ENCODE results near the gene ST3GAL3.

The ST3GAL3 gene

DNA sequence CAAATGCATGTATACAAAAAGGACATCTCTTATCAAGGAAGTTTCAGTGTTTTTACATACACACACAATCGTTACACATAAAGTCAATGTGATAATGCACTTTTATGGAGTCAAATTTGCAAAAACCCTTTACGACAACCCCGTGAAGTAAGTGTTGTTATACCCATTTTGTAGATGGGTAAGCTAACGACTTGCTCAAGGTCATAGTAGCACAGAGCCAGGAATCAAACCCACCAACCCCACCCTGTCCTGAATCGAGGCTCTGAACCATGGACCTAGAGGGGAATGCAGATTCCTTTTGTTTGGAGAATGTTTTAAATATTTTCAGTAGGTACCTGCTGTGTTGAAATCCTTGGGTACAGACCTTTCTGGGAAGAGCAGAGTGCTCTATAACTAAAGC lies 148.9 kb downstream of the ST3GAL3 start:
- no peak for DNase-seq

DNA sequence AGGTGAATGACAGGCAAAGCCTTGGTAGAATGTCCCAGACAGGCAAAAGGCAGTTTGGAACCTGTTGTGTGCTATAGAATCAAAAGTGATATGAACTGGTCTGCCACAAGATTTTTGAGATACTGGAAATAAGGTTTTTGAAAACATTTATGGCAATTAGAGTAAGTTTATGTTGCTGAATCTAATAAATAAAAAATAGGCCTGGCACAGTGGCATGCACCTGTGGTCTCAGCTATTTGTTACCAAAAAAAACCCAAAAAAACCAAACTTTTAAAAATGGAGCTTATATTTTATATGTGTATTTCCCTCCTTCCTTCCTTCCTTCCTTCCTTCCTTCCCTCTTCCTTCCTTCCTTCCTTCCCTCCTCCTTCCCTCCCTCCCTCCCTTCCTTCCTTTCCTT lies 149.8 kb downstream of the ST3GAL3 start:
- DNase-seq, result no peak

DNA sequence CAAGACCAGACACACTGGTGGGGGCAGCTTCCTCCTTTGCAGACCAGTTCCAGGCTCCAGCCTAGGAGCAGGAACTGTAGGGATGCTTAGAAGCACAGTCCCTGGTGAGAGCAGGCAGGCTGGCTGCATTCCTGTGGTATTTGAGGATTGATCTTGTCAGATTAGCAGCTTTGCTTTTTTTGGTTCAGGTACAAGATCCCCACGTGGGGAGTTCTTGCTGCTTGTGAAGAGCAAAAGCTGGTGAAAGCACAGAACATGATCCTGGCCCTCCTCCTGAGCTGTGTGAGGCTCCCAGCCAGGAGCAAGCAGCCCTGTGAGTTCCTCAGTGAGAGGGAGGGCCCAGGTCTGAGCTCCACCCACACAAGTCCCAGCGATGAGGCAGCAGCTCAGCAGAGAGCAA lies 151.0 kb downstream of the ST3GAL3 start:
- DNase-seq, result peak; percentile 99

DNA sequence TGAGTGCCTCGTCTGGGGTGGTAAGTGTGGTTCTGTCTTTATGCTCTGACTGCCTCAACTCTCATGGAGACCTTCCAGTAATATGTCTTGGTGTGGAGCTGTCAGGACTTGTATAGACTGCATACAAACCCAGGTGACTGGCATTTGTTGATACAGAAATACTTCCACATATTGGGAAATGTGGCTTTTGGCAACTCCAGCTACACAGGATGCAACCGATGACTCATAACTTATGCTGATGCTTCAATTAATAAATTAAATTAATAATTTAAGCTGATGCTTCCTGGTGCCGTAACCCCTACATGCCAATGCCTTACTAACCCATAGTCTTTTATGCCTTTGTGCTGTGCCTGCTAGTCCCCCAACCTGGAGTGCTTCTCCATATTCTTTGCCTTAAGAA lies 154.0 kb downstream of the ST3GAL3 start:
- peak; percentile 58 for DNase-seq

DNA sequence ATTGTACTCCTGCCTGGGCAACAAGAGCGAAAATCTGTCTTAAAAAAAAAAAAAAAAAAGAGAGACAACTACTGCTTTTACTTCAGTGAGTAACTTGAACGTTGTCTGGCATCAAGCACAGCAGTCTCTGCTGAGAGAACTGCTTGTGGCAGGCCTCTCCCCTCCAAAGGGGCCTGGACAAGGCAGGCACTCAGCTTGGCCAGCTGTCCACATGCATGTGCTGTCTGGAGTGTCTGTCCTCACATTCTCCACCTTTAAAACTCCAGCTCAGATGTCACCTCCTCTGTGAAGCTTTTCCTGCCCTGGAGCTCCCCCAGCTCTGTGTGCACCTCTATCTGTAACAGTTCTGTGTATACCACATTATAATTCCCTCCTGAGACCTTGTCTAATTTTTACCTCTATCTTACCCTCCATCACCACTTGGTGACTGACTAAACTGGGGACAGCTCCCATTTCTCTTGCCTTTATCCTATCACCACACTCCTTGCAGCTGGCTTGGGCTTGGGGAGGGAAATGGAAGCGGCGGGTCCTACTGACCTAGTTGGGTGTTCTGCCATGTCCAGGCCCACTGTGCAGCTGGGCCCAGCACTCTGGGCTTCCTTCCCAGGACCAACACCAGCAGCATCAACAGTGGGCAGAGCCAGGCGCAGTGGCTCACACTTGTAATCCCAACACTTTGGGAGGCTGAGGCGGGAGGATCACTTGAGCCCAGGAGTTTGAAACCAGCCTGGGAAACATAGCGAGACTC lies 154.8 kb downstream of the ST3GAL3 start:
- no peak for DNase-seq

DNA sequence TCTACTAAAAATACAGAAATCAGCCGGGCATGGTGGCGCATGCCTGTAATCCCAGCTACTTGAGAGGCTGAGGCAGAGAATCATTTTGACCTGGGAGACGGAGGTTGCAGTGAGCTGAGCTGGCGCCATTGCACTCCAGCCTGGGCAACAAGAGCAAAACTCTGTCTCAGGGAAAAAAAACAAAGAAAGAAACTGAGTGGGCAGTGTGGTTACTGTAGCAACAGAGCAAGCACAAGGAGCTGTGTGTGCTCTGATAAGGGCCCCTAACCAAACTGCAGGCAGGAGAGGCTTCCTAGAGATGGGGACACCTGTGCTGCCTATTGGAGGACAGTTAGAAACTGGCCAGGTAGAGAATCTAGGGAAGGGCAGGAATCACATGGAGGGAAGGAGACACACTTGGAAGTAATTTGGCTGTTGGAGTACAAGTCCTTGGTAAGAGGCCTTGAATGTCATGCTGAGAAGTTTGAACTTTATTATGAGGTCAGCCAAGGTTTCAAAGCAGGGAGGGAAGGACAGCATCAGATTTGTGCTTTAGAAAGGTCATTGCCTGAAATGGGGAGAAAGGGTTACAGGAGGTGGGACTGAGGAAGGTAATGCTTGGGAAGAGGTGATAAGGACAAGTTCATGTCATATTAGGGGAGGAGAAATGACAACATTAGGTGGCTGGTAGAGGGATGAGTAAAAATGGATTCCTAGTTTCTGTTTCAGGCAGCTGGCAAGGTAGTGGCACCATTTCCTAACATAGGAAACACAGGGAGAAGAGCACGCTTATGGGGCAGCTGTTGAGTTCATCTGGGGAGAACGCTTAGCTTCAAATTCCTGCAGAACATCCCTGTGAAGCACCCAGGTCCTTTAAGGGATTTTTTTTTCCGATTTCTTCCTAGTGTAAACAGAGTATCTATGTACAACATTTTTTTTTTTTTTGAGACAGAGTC lies 157.0 kb downstream of the ST3GAL3 start:
- no peak for DNase-seq

DNA sequence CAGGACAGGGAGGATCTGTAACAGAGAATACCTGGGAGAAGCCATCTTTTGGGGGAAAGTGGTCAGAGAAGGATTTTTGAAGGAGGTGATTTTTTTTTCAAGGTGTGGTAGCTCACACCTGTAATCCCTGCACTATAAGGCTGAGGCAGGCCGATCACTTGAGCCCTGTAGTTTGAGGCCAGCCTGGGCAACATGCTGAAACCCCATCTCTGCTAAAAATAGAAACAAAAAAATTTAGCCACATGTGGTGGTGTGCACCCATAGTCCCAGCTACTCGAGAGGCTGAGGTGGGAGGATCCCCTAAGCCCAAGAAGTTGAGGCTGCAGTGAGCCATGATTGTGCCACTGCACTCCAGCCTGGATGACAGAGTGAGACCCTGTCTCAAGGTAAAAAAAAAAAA lies 158.9 kb downstream of the ST3GAL3 start:
- DNase-seq, result no peak

DNA sequence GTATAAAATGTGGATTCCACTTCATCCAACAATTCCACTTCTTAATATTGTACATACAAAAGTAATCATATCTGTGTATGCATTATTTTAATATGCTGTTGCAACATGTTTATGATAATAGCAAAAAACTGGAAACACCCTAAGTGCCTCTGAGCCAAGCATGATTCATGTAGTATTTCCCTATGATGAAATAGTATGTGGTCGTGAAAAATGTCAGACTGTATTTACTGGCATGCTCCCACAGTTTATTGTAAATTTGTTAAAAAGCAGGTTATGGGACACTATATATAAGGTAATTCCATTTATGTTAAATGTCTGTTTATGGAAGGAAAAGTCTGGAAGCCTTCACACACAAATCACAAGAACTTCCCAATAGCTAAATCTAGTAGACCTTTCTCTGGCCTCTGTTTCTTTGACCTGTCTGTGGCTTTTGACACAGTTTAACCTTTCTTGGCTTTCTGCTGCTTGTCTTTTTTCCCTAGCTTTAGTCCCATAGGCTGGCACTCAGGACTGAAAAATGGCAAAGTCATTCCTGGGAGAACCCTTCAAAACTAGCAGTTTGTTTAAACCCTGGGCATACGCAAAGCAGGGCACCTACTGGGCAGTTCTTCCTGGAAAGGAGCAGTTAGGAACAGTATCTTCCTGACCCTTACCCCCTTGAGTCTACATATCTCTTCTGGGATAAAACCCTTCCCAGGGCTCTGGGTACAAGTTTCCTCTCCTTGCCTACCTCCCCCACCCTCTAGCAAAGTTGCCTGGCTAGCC lies 160.8 kb downstream of the ST3GAL3 start:
- peak; percentile 44 for DNase-seq

DNA sequence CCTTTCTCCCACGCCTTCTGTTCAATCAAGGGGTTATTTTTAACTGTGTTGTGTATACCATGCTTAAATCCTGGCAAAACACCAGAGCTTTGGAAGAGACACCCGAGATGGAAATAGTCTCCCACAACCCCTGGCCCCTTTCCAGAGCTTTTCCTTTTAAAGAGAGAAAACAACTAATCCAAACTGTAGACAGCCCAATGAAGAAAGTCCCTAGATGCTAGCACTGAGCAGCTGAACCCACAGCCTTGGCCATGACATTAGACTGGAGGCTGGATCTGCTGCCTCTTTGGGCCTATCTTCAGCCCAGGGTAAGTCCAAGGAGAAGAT lies 161.4 kb downstream of the ST3GAL3 start:
- peak; percentile 87 for DNase-seq

DNA sequence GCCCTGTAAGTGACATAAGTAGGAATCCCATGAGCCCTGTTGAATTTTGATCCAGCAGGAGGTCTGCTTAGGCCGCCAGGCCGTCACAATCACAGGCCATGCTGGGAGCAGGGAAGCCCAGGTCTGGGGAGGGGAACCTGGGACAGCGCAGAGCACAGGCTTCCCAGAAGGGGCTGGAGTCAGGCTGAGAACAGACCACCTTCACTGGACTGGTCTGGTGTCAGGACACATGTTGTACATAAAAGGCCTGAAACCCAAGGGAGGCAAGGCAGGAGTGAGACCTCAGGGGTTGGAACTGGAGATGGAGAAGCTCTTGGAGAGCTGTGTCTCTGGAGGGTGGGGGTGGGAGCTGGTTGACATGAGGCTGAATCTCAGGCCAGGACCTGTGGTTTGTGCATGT lies 163.0 kb downstream of the ST3GAL3 start:
- DNase-seq, result no peak

DNA sequence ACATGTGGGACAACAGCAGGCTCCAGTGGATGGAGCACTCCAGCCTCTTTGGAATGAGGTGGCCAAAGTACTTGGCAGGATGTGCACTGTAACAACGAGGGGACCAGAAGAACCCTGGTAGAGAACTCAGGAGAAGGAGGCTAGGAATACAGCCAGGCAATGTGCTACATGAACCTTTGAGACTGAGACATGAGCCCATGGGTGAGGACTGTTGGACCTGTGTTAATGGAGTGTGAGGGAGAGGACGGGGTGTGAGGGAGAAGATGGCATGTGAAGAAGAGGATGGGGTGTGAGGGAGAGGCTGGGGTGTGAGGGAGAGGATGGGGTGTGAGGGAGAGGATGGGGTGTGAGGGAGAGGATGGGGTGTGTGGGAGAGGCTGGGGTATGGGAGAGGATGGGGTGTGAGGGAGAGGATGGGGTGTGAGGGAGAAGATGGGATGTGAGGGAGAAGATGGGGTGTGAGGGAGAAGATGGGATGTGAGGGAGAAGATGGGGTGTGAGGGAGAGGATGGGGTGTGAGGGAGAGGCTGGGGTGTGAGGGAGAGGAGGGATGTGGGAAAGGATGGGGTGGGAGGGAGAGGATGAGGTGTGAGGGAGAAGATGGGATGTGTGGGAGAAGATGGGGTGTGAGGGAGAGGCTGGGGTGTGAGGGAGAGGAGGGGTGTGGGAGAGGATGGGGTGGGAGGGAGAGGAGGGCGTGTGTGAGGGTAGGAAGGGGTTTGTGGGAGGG lies 164.0 kb downstream of the ST3GAL3 start:
- no peak for DNase-seq

DNA sequence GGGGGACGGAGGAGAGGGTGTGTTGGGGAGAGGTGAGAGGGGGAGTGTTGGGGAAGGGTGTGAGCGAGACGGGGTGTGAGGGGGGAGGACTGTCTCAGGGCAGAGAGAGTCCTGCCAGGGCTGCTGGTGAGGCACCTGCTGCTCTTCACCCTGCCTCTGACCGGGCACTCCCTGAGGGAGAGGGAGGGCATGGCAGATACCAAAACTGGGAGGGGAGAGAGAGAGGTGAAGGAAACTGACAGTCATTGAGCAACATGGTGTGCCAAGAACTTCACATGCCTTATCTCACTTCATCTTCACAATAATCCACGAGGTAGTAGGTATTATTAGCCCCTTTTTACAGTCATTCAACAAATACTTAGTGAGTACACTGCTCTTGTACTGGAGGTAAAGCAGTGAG lies 164.9 kb downstream of the ST3GAL3 start:
- no peak for DNase-seq

DNA sequence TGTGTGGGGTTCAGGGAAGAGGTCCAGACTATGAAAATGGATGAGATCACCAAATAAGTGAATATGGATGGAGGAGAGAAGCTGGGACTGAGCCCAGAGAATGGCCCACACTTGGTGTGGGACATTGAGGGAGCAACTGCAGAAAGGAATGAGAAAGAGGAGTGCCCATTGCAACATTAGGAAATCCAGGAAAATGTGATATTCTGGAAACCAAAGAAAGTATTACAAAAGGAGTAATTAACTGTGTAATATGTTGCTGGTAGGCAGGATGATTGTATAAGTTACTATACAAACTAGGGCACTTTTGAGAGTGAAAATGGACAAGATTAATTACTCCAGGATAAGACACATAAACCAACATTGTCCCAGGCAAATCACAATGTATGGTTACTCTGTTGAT lies 166.5 kb downstream of the ST3GAL3 start:
- no peak for DNase-seq

DNA sequence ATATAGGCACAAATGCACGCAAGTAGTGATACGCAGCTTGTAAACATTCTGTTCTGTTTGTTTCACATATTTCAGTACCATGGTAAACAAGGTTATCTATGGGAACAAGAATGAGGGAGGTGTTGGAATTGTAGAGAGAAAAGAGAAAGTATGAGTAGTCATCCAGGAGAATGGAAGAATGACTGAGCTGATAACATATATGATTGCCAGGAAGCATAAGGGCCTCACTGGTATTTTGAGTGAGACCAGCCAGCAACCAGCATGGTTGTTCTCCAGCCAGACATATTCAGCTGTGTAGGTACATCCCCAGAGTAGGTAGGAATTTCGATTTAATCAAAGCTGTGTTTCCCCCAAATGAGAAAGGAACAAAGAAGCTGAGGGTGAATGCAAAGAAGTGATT lies 167.4 kb downstream of the ST3GAL3 start:
- DNase-seq, result no peak

DNA sequence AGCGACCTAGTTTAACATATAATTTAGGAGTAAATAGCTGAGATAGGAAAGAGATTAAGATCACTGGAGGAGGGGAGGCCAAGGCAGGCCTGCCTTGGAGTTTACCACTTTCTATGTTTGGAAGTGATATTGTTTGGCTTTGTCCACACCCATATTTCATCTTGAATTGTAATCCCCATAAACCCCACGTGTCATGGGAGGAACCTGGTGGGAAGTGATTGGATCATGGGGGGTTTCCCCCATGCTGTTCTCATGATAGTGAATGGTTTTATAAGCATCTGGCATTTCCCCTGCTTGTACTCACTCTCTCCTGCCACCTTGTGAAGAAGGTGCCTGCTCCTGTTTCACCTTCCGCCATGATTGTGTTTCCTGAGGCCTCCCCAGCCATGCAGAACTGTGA lies 168.0 kb downstream of the ST3GAL3 start:
- DNase-seq, result no peak

DNA sequence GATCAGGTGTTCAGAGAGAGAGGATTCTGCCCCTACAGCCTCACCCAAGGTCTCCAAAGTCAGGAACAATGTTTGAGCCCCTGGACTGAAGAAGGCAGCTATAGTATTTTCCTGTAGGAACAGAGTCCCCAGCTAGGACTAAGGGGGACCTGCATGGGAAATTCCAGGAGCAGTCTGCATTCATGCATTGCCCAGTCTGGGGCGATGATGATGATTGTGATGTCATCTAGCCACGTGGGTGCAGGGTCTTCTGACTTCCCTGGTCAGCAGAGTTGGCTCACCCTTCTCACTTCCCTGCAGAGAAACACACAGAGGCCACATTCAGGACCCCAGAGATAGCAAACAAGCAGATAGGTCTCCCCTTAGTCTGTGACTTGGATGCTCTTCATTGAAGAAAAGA lies 169.8 kb downstream of the ST3GAL3 start:
- no peak for DNase-seq

DNA sequence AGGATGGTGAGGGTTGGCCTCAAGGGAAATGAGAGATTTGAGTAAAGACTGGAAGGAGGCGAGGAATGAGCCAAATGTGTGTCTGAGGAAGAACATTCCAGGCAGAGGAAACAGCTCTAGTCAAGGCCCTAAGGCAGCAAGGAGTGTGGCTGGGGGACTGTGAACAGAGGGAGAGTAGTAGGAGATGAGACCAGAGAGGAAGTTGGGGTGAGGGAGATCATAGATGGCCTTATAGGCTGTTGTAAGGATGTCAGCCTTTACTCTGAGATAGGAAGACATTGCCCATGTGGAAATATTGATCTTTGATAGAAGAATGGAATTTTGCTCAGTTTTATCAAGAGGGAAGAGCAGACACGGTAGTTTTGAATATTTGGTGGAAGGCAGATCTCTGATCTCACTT lies 171.1 kb downstream of the ST3GAL3 start:
- no peak for DNase-seq

DNA sequence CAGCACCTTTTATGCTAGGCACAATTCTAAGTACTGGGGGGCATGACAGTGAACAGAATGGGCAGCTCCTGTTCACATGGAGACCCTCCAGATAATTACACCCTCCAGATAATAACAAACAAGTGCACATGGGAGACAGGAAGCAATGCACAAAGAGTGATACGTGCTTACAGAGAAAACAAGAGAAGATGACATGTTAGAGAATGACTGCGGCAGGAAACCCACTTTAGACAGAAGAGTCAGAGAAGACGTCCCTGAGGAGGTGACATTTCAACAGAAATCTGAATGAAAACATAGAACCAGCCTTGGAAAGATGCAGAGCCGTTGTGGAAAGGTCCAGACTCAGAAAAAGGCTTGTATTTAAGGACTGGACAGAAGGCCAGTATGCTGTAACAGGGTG lies 171.5 kb downstream of the ST3GAL3 start:
- DNase-seq, result no peak

DNA sequence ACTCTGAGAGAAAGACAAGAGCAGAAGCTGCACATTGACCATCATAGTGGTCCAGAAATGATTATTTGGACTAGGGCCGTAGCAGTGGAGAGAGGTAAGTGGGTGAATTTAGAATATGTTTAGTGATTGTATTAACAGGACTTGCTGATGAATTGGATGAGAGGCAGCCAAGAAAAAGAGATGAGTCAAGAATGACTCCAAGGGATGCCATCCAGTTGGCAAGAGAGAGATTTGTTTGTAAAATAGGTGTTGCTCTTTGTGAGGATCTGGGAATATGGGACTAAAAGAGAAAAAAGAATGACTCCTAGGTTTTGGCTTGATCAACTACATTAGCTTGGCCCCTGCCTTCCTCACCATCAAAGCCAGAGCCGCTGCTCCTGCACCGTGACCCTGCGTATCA lies 172.1 kb downstream of the ST3GAL3 start:
- DNase-seq, result peak; percentile 63

DNA sequence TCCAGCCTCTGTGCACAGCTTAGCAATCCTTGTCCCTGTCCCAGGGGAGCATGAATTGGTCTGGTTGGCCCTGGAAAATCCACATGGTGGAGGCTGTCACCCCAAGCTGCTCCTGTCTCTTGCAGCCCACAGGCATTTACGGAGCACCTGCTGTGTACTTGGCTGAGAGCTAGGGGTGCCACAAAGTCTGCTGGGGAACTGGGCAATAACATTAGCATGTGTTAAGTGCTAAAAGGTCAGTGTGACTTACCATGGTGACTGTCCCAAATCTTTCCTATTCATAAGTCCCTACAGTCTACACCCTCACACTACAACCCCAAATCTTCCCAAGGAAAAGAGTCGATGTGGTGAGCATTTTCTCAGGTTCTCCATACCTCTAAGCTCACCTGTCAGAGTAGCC lies 172.7 kb downstream of the ST3GAL3 start:
- no peak for DNase-seq

DNA sequence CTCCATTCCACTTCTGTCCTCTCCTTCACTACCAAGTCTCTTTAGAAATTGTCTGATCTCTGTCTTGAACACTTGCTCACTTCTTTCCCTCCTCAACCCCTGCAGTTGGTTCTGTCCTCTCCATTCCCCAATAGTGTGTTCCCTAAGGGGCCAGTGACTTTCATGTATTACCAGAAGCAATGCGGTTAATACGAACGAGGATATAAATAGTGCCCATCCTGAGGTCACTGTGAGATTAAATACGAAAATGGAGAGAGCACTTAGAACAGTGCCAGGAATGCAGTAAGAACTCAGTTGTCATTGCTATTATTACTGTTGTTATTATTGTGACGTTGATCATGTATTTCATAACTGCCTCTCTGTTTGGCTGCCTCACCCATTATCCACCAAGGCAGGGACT lies 173.3 kb downstream of the ST3GAL3 start:
- DNase-seq, result no peak

DNA sequence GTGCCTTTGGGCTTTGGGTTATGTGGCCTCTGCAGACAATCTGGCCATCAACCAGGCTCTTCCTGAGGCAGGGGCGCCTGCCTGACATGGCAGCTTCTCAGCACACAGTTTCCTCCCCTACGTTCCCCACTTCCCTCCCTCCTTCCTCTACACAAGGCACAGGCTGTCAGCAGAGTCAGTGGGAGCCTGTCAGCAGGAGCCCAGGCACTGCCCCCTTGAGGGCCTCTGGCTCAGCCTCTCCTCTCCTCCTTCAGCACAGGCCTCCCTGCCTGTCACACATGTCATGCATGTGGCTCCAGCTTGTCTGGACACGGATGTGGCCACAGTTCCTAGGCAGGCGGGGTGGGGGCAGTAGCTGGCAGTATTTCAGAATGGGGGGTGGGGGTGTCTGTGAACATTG lies 174.1 kb downstream of the ST3GAL3 start:
- peak; percentile 34 for DNase-seq

DNA sequence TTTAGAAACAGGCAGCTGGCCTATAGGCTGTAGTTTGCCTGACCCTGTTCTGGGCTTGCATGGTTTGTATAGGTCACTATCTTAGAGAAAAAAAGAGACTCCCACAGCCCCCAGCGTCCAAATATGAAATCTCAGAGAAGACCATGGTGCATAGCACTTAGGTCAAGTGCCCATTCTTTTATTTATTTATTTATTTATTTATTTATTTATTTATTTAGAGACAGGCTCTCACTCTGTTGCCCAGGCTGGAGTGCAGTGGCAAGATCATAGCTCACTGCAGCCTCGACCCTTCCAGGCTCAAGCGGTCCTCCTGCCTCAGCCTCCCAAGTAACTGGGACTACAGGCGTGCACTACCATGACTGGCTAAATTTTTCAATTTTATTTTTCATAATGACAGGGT lies 175.4 kb downstream of the ST3GAL3 start:
- DNase-seq, result no peak

All from fibroblast of skin of right biceps (primary cell).